K562 (cell line): ENCODE data around the gene NPY5R. TPM values are rescaled to one million over a fixed set of nuclear protein-coding genes. Genes with fewer than 3 reads are reported as not detected.

ENCODE experiments used
- ATAC-seq: fragments of 200-7000 bp; cut with Tn5 transposase; 3 replicates; pipeline ENCODE4 v1.9.1; 2020; ENCODE audit warnings: moderate library complexity
- BruUV-seq: library from RNA; stranded (reverse); fragments of 400-500 nt; replicated peaks from 2 replicates; lab custom pipeline; 2021; lab: Mats Ljungman, UMichigan
- CTCF ChIA-PET: fragments of 300-600 bp; formaldehyde crosslinking; extraction: SDS; loops from one replicate; lab custom pipeline; 2021; ENCODE audit warnings: low intra/inter-chr PET ratio; lab: Yijun Ruan, JAX
- POLR2A ChIA-PET: fragments of 300-600, 350-650 bp; sonication (Branson Sonifier 250); formaldehyde crosslinking; extraction: SDS; loops from one replicate; lab custom pipeline; 2021; ENCODE audit warnings: antibody characterized with exemption, inconsistent platforms; lab: Yijun Ruan, JAX
- DNase-seq, 4 experiments: peaks; one replicate each; pipeline versions ENCODE4 v3.0.0 to v3.0.0-alpha.2; 2011 to 2018; ENCODE audit warnings: low spot score in 3 of 4, mixed read lengths in 3 of 4; ENCODE audit errors: extremely low read depth in 1 of 4
- FAIRE-seq: peaks from 2 replicates; lab custom pipeline; 2011; peaks lifted over from hg19 to GRCh38; lab: Jason Lieb, UNC
- H2AFZ ChIP-seq: 2 replicates; pipeline ENCODE4 v1.6.0; 2011; ENCODE audit warnings: low read depth, low read length, control low read depth, inconsistent platforms
- H3K27ac ChIP-seq: fragments of 200-600 bp; 3 replicates; pipeline ENCODE4 v1.8.0; 2011; ENCODE audit warnings: low read depth, mild to moderate bottlenecking, control low read depth, inconsistent platforms, low read length, moderate library complexity, mixed read lengths; ENCODE audit errors: extremely low read depth
- H3K27me3 ChIP-seq, 2 experiments: fragments of 300-600 bp in 1 of 2; 2 replicates in 1 of 2; 3 replicates in 1 of 2; pipeline versions ENCODE4 v1.6.0 to v1.8.0; 2011; ENCODE audit warnings: inconsistent platforms in 2 of 2, low read length in 2 of 2, mild to moderate bottlenecking in 1 of 2, mixed read lengths in 1 of 2, moderate library complexity in 1 of 2; ENCODE audit not compliant: control insufficient read depth in 2 of 2, insufficient read depth in 2 of 2
- H3K36me3 ChIP-seq: fragments of 300-600 bp; 3 replicates; pipeline ENCODE4 v1.8.0; 2011; ENCODE audit warnings: mild to moderate bottlenecking, low read length, inconsistent platforms; ENCODE audit not compliant: control insufficient read depth, insufficient read depth
- H3K4me1 ChIP-seq, 2 experiments: fragments of 200-600 bp in 1 of 2; replicated peaks in 1 of 2; 2 replicates in 1 of 2; 3 replicates in 1 of 2; pipeline versions ENCODE4 v1.5.1 to v1.8.0; 2011; ENCODE audit warnings: inconsistent platforms in 2 of 2, low read length in 2 of 2, mild to moderate bottlenecking in 1 of 2, mixed read lengths in 1 of 2, moderate library complexity in 1 of 2; ENCODE audit not compliant: control insufficient read depth in 2 of 2, insufficient read depth in 2 of 2
- H3K4me2 ChIP-seq: 2 replicates; pipeline ENCODE4 v1.6.1; 2011; ENCODE audit warnings: low read length, control low read depth, inconsistent platforms, mixed read lengths; ENCODE audit not compliant: insufficient read depth
- H3K4me3 ChIP-seq: fragments of 200-600 bp; sonication (generic), shearing (Covaris generic); 2 replicates; pipeline ENCODE4 v1.5.1; 2016; ENCODE audit warnings: control low read depth, inconsistent platforms
- H3K79me2 ChIP-seq: fragments of 200-600 bp; 3 replicates; pipeline ENCODE4 v1.8.0; 2011; ENCODE audit warnings: low read length, inconsistent platforms; ENCODE audit not compliant: control insufficient read depth, insufficient read depth
- H3K9ac ChIP-seq, 2 experiments: 2 replicates each; pipeline versions ENCODE4 v1.6.0 to v1.6.1; 2011; ENCODE audit warnings: low read depth in 2 of 2, low read length in 2 of 2, control low read depth in 1 of 2, inconsistent platforms in 1 of 2, mild to moderate bottlenecking in 1 of 2, mixed read lengths in 1 of 2; ENCODE audit not compliant: insufficient read depth in 1 of 2
- H3K9me1 ChIP-seq: one replicate; pipeline ENCODE4 v1.6.0; 2011; ENCODE audit warnings: inconsistent platforms, mild to moderate bottlenecking, low read length, moderate library complexity; ENCODE audit not compliant: control insufficient read depth, insufficient read depth
- H3K9me3 ChIP-seq: replicated peaks from 2 replicates; pipeline ENCODE4 v1.5.1; 2011; ENCODE audit warnings: low read depth, low read length, inconsistent platforms; ENCODE audit not compliant: control insufficient read depth, insufficient read depth
- H4K20me1 ChIP-seq: replicated peaks from 2 replicates; pipeline ENCODE4 v1.6.1; 2011; ENCODE audit warnings: low read length, inconsistent platforms, mixed read lengths; ENCODE audit not compliant: control insufficient read depth, insufficient read depth
- ARID1B ChIP-seq: fragments of 450-650 bp; IDR thresholded peaks from 2 replicates; pipeline ENCODE4 v1.6.1; 2016; ENCODE audit warnings: antibody characterized with exemption, mild to moderate bottlenecking, inconsistent platforms
- DDX20 ChIP-seq: fragments of 450-650 bp; IDR thresholded peaks from 2 replicates; pipeline ENCODE4 v1.6.1; 2016; ENCODE audit warnings: missing genetic modification characterization, low read depth, mild to moderate bottlenecking, missing compliant biosample characterization, moderate library complexity
- FOXK2 ChIP-seq, 2 experiments: fragments of 450-650 bp; IDR thresholded peaks in 1 of 2; conservative IDR thresholded peaks in 1 of 2; 2 replicates each; pipeline ENCODE4 v1.6.1; 2016; ENCODE audit warnings: low read depth in 2 of 2, mild to moderate bottlenecking in 1 of 2
- HEY1 ChIP-seq: fragments of 250-450 bp; sonication (Bioruptor Pico); IDR thresholded peaks from 2 replicates; pipeline ENCODE4 v1.5.0; 2020; ENCODE audit warnings: mild to moderate bottlenecking, moderate library complexity, borderline replicate concordance
- PATZ1 ChIP-seq: fragments of 250-450 bp; sonication (Bioruptor Pico); IDR thresholded peaks from 2 replicates; pipeline ENCODE4 v1.5.0; 2020; ENCODE audit warnings: mild to moderate bottlenecking, borderline replicate concordance
- WGBS: fragments of 100-300 bp; shearing (Covaris generic); methylation state at CpG from one replicate; pipeline ENCODE4 v1.1.6; 2016; ENCODE audit warnings: low coverage, mixed read lengths; ENCODE audit not compliant: insufficient coverage; ENCODE audit errors: missing lambda C conversion rate; 5-methylcytosine and 5-hydroxymethylcytosine counted together
- in situ Hi-C: fragments of 300-500 bp; cut with MboI; formaldehyde crosslinking; loops from 4 replicates; pipeline ENCODE4 v1.15.0; 2018; ENCODE audit warnings: inconsistent platforms, mixed read lengths
- intact Hi-C: fragments of 100-400 bp; cut with micrococcal nuclease; formaldehyde crosslinking; loops from 2 replicates; pipeline ENCODE4 v1.14.2; 2022
- polyA plus RNA-seq, 8 experiments: library from polyadenylated mRNA; depleted of rRNA in 4 of 8; stranded (reverse) in 5 of 8; unstranded in 3 of 8; fragments of >200 nt; fragmentation: Nextera tagmentation in 2 of 8; fragmentation: Illumina TruSeq in 1 of 8; extraction: Ambion mirVana in 2 of 8; extraction: Trizol in 1 of 8; gene quantifications; 2 replicates each; pipeline versions ENCODE4 v1.2.1 to v1.2.3, GENCODE V29; 2011 to 2014; ENCODE audit warnings: inconsistent platforms in 1 of 8, missing spikeins in 1 of 8
- total RNA-seq, 7 experiments: library from RNA; depleted of rRNA in 6 of 7; stranded (reverse); fragments of >200 nt in 6 of 7; fragmentation: Illumina TruSeq in 2 of 7; extraction: Trizol in 2 of 7; gene quantifications; 2 replicates each; pipeline versions ENCODE4 v1.2.1 to v1.2.3, GENCODE V29; 2011 to 2021; ENCODE audit warnings: low replicate concordance in 1 of 7
- TF ChIP-seq, protein P1 (sequence below): fragments of 250-450 bp; sonication (Bioruptor Pico); IDR thresholded peaks from 2 replicates; pipeline ENCODE4 v1.5.1; 2021; ENCODE audit warnings: mild to moderate bottlenecking
- TF ChIP-seq, protein P2 (sequence below): fragments of 200-600 bp; sonication (generic); IDR thresholded peaks from one replicate; pipeline ENCODE4 v1.6.1; 2012; ENCODE audit warnings: mild to moderate bottlenecking, low read depth, low read length, inconsistent platforms

Gene NPY5R
- total and polyA plus RNA-seq, 9 of the 15 experiments (the other 6 are each of a cell fraction or from before 2014, with no cell fraction given) = not detected

DNA sequence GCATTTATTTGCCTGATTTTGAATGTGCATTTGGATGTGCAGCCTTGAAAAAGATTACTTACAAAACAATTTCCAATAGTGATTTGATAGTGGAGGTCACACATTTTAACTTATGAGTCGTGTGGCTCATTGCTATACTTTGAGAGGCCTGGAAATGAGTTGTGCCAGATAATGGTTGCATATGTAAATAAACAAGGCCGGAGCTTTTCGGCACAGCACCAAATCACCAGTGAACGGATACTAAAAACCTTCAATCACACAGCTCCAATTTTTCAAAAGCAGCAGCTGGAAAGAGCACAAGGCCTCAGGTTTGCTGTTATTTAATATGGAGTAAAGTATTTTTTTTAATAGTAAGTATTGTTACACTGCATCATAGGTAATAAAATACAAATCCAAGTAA lies 57.2 kb downstream of the NPY5R start:
- POLR2A ChIA-PET = no interaction called here
- in situ Hi-C loops = no loop called here
- Histone ChIP-seq H3K9me3 (no peaks in the 10 kb centered on the region), H3K9ac (no peak overlapping the region), H3K4me3 (no peak overlapping the region), H3K4me1 (no peaks in the 10 kb centered on the region), H4K20me1 (no peaks in the 10 kb centered on the region), H3K27ac (no peak overlapping the region), H3K4me2 (no peak overlapping the region), H3K79me2 (no peaks in the 10 kb centered on the region), H3K9me1 (no peaks in the 10 kb centered on the region), H3K36me3 (no peaks in the 10 kb centered on the region), H3K27me3 (no peaks in the 10 kb centered on the region; a peak in 1 of 5 replicates), H2AFZ (no peak overlapping the region)
- 0% methylated on average over 4 of the region's 4 CpGs for WGBS
- no peak for ATAC-seq
- DNase-seq = no peak
- no TSS peak for BruUV-seq
- intact Hi-C loops = no loop called here
- no peak for FAIRE-seq
- CTCF ChIA-PET = no interaction called here
- TF ChIP-seq DDX20 (tag) (no peak), HEY1 (CRISPR knock-in tag) (no peak), PATZ1 (CRISPR knock-in tag) (no peak), FOXK2 (conservative IDR thresholded peaks at IDR 0.05 in 1 of 2, IDR thresholded peaks at IDR 0.05 in 1 of 2; ENCODE audit: low read depth in 2 of 2) (no peak), ARID1B (no peak)
- TF ChIP-seq, protein P1, sequence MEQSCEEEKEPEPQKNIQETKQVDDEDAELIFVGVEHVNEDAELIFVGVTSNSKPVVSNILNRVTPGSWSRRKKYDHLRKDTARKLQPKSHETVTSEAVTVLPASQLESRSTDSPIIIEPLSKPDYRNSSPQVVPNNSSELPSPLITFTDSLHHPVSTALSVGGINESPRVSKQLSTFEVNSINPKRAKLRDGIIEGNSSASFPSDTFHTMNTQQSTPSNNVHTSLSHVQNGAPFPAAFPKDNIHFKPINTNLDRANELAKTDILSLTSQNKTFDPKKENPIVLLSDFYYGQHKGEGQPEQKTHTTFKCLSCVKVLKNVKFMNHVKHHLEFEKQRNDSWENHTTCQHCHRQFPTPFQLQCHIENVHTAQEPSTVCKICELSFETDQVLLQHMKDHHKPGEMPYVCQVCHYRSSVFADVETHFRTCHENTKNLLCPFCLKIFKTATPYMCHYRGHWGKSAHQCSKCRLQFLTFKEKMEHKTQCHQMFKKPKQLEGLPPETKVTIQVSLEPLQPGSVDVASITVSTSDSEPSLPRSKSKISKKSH (CRISPR knock-in tag) = no peak
- TF ChIP-seq, protein P2, sequence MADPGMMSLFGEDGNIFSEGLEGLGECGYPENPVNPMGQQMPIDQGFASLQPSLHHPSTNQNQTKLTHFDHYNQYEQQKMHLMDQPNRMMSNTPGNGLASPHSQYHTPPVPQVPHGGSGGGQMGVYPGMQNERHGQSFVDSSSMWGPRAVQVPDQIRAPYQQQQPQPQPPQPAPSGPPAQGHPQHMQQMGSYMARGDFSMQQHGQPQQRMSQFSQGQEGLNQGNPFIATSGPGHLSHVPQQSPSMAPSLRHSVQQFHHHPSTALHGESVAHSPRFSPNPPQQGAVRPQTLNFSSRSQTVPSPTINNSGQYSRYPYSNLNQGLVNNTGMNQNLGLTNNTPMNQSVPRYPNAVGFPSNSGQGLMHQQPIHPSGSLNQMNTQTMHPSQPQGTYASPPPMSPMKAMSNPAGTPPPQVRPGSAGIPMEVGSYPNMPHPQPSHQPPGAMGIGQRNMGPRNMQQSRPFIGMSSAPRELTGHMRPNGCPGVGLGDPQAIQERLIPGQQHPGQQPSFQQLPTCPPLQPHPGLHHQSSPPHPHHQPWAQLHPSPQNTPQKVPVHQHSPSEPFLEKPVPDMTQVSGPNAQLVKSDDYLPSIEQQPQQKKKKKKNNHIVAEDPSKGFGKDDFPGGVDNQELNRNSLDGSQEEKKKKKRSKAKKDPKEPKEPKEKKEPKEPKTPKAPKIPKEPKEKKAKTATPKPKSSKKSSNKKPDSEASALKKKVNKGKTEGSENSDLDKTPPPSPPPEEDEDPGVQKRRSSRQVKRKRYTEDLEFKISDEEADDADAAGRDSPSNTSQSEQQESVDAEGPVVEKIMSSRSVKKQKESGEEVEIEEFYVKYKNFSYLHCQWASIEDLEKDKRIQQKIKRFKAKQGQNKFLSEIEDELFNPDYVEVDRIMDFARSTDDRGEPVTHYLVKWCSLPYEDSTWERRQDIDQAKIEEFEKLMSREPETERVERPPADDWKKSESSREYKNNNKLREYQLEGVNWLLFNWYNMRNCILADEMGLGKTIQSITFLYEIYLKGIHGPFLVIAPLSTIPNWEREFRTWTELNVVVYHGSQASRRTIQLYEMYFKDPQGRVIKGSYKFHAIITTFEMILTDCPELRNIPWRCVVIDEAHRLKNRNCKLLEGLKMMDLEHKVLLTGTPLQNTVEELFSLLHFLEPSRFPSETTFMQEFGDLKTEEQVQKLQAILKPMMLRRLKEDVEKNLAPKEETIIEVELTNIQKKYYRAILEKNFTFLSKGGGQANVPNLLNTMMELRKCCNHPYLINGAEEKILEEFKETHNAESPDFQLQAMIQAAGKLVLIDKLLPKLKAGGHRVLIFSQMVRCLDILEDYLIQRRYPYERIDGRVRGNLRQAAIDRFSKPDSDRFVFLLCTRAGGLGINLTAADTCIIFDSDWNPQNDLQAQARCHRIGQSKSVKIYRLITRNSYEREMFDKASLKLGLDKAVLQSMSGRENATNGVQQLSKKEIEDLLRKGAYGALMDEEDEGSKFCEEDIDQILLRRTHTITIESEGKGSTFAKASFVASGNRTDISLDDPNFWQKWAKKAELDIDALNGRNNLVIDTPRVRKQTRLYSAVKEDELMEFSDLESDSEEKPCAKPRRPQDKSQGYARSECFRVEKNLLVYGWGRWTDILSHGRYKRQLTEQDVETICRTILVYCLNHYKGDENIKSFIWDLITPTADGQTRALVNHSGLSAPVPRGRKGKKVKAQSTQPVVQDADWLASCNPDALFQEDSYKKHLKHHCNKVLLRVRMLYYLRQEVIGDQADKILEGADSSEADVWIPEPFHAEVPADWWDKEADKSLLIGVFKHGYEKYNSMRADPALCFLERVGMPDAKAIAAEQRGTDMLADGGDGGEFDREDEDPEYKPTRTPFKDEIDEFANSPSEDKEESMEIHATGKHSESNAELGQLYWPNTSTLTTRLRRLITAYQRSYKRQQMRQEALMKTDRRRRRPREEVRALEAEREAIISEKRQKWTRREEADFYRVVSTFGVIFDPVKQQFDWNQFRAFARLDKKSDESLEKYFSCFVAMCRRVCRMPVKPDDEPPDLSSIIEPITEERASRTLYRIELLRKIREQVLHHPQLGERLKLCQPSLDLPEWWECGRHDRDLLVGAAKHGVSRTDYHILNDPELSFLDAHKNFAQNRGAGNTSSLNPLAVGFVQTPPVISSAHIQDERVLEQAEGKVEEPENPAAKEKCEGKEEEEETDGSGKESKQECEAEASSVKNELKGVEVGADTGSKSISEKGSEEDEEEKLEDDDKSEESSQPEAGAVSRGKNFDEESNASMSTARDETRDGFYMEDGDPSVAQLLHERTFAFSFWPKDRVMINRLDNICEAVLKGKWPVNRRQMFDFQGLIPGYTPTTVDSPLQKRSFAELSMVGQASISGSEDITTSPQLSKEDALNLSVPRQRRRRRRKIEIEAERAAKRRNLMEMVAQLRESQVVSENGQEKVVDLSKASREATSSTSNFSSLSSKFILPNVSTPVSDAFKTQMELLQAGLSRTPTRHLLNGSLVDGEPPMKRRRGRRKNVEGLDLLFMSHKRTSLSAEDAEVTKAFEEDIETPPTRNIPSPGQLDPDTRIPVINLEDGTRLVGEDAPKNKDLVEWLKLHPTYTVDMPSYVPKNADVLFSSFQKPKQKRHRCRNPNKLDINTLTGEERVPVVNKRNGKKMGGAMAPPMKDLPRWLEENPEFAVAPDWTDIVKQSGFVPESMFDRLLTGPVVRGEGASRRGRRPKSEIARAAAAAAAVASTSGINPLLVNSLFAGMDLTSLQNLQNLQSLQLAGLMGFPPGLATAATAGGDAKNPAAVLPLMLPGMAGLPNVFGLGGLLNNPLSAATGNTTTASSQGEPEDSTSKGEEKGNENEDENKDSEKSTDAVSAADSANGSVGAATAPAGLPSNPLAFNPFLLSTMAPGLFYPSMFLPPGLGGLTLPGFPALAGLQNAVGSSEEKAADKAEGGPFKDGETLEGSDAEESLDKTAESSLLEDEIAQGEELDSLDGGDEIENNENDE = no peak
